ENCODE results near the gene LPCAT1. TPM values are rescaled to one million over a fixed set of nuclear protein-coding genes. Genes with fewer than 3 reads are reported as not detected.

The LPCAT1 gene
- total RNA-seq, 1 experiment from 2014 or later = 75.0 TPM

- peaks cover 4 to 12% of the 10 kb centered on the region in 2 experiments; a peak in 1 of 4 replicates for H3K36me3 ChIP-seq (ENCODE audit: control insufficient read depth in 1 of 2, insufficient read depth in 2 of 2, low read length in 2 of 2)
- no peak for TF ChIP-seq POLR2A (IDR thresholded peaks at IDR 0.05; ENCODE audit: borderline replicate concordance, extremely low read depth, insufficient read depth, insufficient read length)
- TF ChIP-seq RAD21 (IDR thresholded peaks at IDR 0.05; ENCODE audit: low read depth) = no peak
- TF ChIP-seq YY1 (IDR thresholded peaks at IDR 0.05; ENCODE audit: extremely low read depth, insufficient replicate concordance, low read depth, low read length) = no peak
- TF ChIP-seq CBX3 (IDR thresholded peaks at IDR 0.05; ENCODE audit: low read depth) = no peak
- no peak for TF ChIP-seq CTCF (IDR thresholded peaks at IDR 0.05 in 2 of 3, conservative IDR thresholded peaks at IDR 0.05 in 1 of 3; ENCODE audit: borderline replicate concordance in 1 of 3, insufficient read depth in 1 of 3, low read depth in 2 of 3, low read length in 2 of 3)
- no peak for TF ChIP-seq CEBPB (IDR thresholded peaks at IDR 0.05; ENCODE audit: low read depth)
- no peak for TF ChIP-seq SIN3A (IDR thresholded peaks at IDR 0.05; ENCODE audit: low read depth)
- no peak for TF ChIP-seq SRF (IDR thresholded peaks at IDR 0.05; ENCODE audit: low read depth)
- TF ChIP-seq ZBTB33 (IDR thresholded peaks at IDR 0.05; ENCODE audit: extremely low read depth, insufficient replicate concordance, low read length) = no peak
- TF ChIP-seq SP1 (IDR thresholded peaks at IDR 0.05; ENCODE audit: low read depth) = no peak
- TF ChIP-seq EGR1 (IDR thresholded peaks at IDR 0.05; ENCODE audit: low read depth) = no peak
- no peak for TF ChIP-seq TCF7L2 (IDR thresholded peaks at IDR 0.05; ENCODE audit: borderline replicate concordance, extremely low read depth, insufficient read depth, insufficient read length)
- TF ChIP-seq POLR2AphosphoS5 (IDR thresholded peaks at IDR 0.05; ENCODE audit: low read depth, low read length) = no peak
- no peak for TF ChIP-seq REST (IDR thresholded peaks at IDR 0.05; ENCODE audit: low read depth)
- TF ChIP-seq ELF1 (IDR thresholded peaks at IDR 0.05; ENCODE audit: borderline replicate concordance, low read depth) = no peak
- no peak for TF ChIP-seq FOSL1 (IDR thresholded peaks at IDR 0.05; ENCODE audit: low read depth)
- no peak for TF ChIP-seq EZH2 (IDR thresholded peaks at IDR 0.05)
- TF ChIP-seq MAX (IDR thresholded peaks at IDR 0.05) = no peak
- no peaks in the 10 kb centered on the region for H3K9me2 ChIP-seq (ENCODE audit: insufficient read depth)
- no peak overlapping the region for H3K4me3 ChIP-seq (replicated peaks in 1 of 2; ENCODE audit: low read depth in 1 of 2, low read length in 2 of 2)
- DNase-seq (ENCODE audit: low read depth, low spot score) = no peak
- no peak overlapping the region for H3K27ac ChIP-seq (ENCODE audit: low read depth, low read length)
- intact Hi-C loops (cut with micrococcal nuclease) = no loop called here
- H2AFZ ChIP-seq (ENCODE audit: low read depth, low read length, poor library complexity, severe bottlenecking) = no peak overlapping the region
- ChIA-PET CTCF (no interaction called here), RAD21 (ENCODE audit: low non-redundant PET in 1 of 2, low total read pairs in 2 of 2, uncharacterized antibody in 2 of 2, unreplicated experiment in 2 of 2) (no interaction called here), POLR2A (no interaction called here)
- no peak for ATAC-seq
- no peaks in the 10 kb centered on the region for H3K27me3 ChIP-seq (ENCODE audit: insufficient read depth, low read length)
- H3K4me2 ChIP-seq (ENCODE audit: low read length) = no peak overlapping the region
- no peak overlapping the region for H3K9ac ChIP-seq (ENCODE audit: low read length)
- H3K79me2 ChIP-seq (ENCODE audit: insufficient read depth, low read length) = peaks cover 72% of the 10 kb centered on the region; the same call in 1 of the 2 replicates
- no peaks in the 10 kb centered on the region for H3K4me1 ChIP-seq (ENCODE audit: control insufficient read depth in 1 of 2, insufficient read depth in 2 of 2, low read length in 2 of 2)
- BruUV-seq (replicated peaks) = no TSS peak
- no peaks in the 10 kb centered on the region for H3K9me3 ChIP-seq (ENCODE audit: control insufficient read depth in 1 of 2, insufficient read depth in 1 of 2, low read depth in 1 of 2, low read length in 2 of 2)
- H4K20me1 ChIP-seq (ENCODE audit: insufficient read depth) = no peaks in the 10 kb centered on the region
These were observed 23.2 kb downstream of the LPCAT1 start for GRCh38 chr5:1500411-1501091.

Data from HCT116 (cell line).